Stomach (tissue), 9 donors: ENCODE results near the gene TESPA1. TPM values are rescaled to one million over a fixed set of nuclear protein-coding genes. Genes with fewer than 3 reads are reported as not detected.

Experiments used
- DNase-seq, 2 donors: peaks; one replicate each; pipeline versions ENCODE4 v3.0.0 to v3.0.0-alpha.2; 2013 to 2019
- H3K27ac ChIP-seq, 5 donors: fragments of 200-600 bp in 4 of 5; sonication (generic) in 4 of 5; one replicate each; pipeline ENCODE4 v1.5.1; 2013 to 2019; ENCODE audit warnings: mild to moderate bottlenecking in 1 of 5, moderate library complexity in 1 of 5
- H3K27me3 ChIP-seq, 3 donors: fragments of 200-600 bp; sonication (generic); one replicate each; pipeline ENCODE4 v1.5.1; 2017 to 2019; ENCODE audit warnings: mixed run types in 1 of 3
- H3K36me3 ChIP-seq, 4 donors: fragments of 200-600 bp; sonication (generic); 1 replicate in 3 of 4; 2 replicates in 1 of 4; pipeline ENCODE4 v1.5.1; 2016 to 2019
- H3K4me1 ChIP-seq, 4 donors: fragments of 200-600 bp; sonication (generic); one replicate each; pipeline ENCODE4 v1.5.1; 2016 to 2019
- H3K4me3 ChIP-seq, 4 donors: fragments of 200-600 bp; sonication (generic) in 3 of 4; one replicate each; pipeline ENCODE4 v1.5.1; 2016 to 2019; ENCODE audit warnings: mild to moderate bottlenecking in 1 of 4
- H3K9me3 ChIP-seq, 4 donors: fragments of 200-600 bp; sonication (generic); one replicate each; pipeline ENCODE4 v1.5.1; 2016 to 2019
- CTCF ChIP-seq, 7 experiments: fragments of 450-650 bp in 4 of 7; fragments of 200-600 bp in 3 of 7; sonication (generic) in 3 of 7; IDR thresholded peaks; one replicate each; pipeline ENCODE4 v1.5.1; 2016 to 2019; ENCODE audit warnings: antibody characterized with exemption in 7 of 7, control low read depth in 2 of 7, mild to moderate bottlenecking in 1 of 7
- EP300 ChIP-seq: sonication (generic); formaldehyde crosslinking; IDR thresholded peaks from one replicate; pipeline ENCODE4 v1.6.1; 2017; ENCODE audit warnings: antibody characterized with exemption
- POLR2A ChIP-seq, 4 donors: fragments of 450-650 bp; IDR thresholded peaks; one replicate each; pipeline ENCODE4 v1.6.1; 2016; ENCODE audit warnings: antibody characterized with exemption in 4 of 4, control low read depth in 2 of 4, mild to moderate bottlenecking in 1 of 4, moderate library complexity in 1 of 4
- POLR2AphosphoS5 ChIP-seq, 3 donors: sonication (generic); formaldehyde crosslinking; IDR thresholded peaks; one replicate each; pipeline ENCODE4 v1.6.1; 2016; ENCODE audit warnings: antibody characterized with exemption in 3 of 3
- WGBS, 5 donors: extraction: QIAGEN DNeasy Blood & Tissue Kit in 3 of 5; methylation state at CpG; one replicate each; pipeline versions ENCODE4 v1.1.5 to v1.1.7; 2013 to 2018; 5-methylcytosine and 5-hydroxymethylcytosine counted together
- intact Hi-C: fragments of 100-400 bp; cut with DNase I; formaldehyde crosslinking; loops from one replicate; pipeline ENCODE4 v1.15.1; 2023; ENCODE audit warnings: low total_unique reads
- polyA plus RNA-seq, 3 donors: library from polyadenylated mRNA; stranded (reverse); fragments of 200-250 nt; gene quantifications; one replicate each; pipeline ENCODE4 v1.2.3, GENCODE V29; 2013
- total RNA-seq, 5 donors: library from RNA; depleted of rRNA; stranded (reverse); fragments of >200 nt; gene quantifications; one replicate each; pipeline versions ENCODE4 v1.1.0 to v1.2.3, GENCODE V29; 2014 to 2016
- donor health status: healthy with polysubstance abuse.
- donor health status: Bipolar disorder and iron deficiency.
- donor health status: healthy.

TESPA1 gene
- total and polyA plus RNA-seq, 8 donors, result 0.81 to 2.6 (median 1.2) TPM; not detected in 4

GRCh38 chr12:54975272-54975671, 9.3 kb downstream of the TESPA1 start:
- 79 to 90% (median 85%) methylated on average over 2 of the region's 2 CpGs for WGBS, 5 donors
- Histone ChIP-seq H3K36me3 (no peaks in the 10 kb centered on the region), H3K4me1 (no peaks in the 10 kb centered on the region), H3K27me3 (no peaks in the 10 kb centered on the region), H3K9me3 (no peaks in the 10 kb centered on the region), H3K4me3 (no peak overlapping the region), H3K27ac (no peak overlapping the region)
- no peak for DNase-seq
- TF ChIP-seq EP300 (no peak), POLR2A (IDR thresholded peaks at IDR 0.05) (no peak)
- intact Hi-C loops, result no loop called here

- no peak for TF ChIP-seq POLR2A (IDR thresholded peaks at IDR 0.05)
- no peak for TF ChIP-seq POLR2AphosphoS5 (IDR thresholded peaks at IDR 0.05)
- TF ChIP-seq EP300, result no peak
- no peak for TF ChIP-seq CTCF (IDR thresholded peaks at IDR 0.05)
- H3K36me3 ChIP-seq, result no peaks in the 10 kb centered on the region
- H3K4me3 ChIP-seq, result no peak overlapping the region
- WGBS, 5 donors, result 84 to 95% (median 94%) methylated on average over 6 to 12 of the region's 12 CpGs
- no peak overlapping the region for H3K27ac ChIP-seq
- intact Hi-C loops, result no loop called here
- H3K27me3 ChIP-seq, result no peaks in the 10 kb centered on the region
- H3K4me1 ChIP-seq, result no peaks in the 10 kb centered on the region
- H3K9me3 ChIP-seq, result no peaks in the 10 kb centered on the region
- no peak for DNase-seq
Measured at GRCh38 chr12:54974279-54974678, 10.3 kb downstream of the TESPA1 start.

- H3K36me3 ChIP-seq, result no peaks in the 10 kb centered on the region
- no peaks in the 10 kb centered on the region for H3K27me3 ChIP-seq
- no peak for TF ChIP-seq EP300
- no peak for TF ChIP-seq CTCF (IDR thresholded peaks at IDR 0.05)
- no peak for TF ChIP-seq POLR2AphosphoS5 (IDR thresholded peaks at IDR 0.05)
- TF ChIP-seq POLR2A (IDR thresholded peaks at IDR 0.05), result no peak
- no peak for DNase-seq
- WGBS, 5 donors, result 81 to 91% (median 90%) methylated on average over 3 of the region's 3 CpGs
- no peak overlapping the region for H3K27ac ChIP-seq
- no peaks in the 10 kb centered on the region for H3K9me3 ChIP-seq
- H3K4me3 ChIP-seq, result no peak overlapping the region
- intact Hi-C loops, result no loop called here
- no peaks in the 10 kb centered on the region for H3K4me1 ChIP-seq
Measured at GRCh38 chr12:54973556-54973955, 11.0 kb downstream of the TESPA1 start.

- no peak for DNase-seq
- Histone ChIP-seq H3K27me3 (no peaks in the 10 kb centered on the region), H3K9me3 (no peaks in the 10 kb centered on the region), H3K27ac (no peak overlapping the region), H3K4me3 (no peak overlapping the region), H3K36me3 (no peaks in the 10 kb centered on the region), H3K4me1 (peaks cover 0 to 5% (median 2%) of the 10 kb centered on the region in 4 donors)
- no peak for TF ChIP-seq CTCF (IDR thresholded peaks at IDR 0.05)
- no peak for TF ChIP-seq EP300
- 76 to 89% (median 83%) methylated on average over 3 of the region's 3 CpGs for WGBS, 5 donors
- intact Hi-C loops, result no loop called here
Measured at GRCh38 chr12:54970741-54971140, 13.8 kb downstream of the TESPA1 start.

GRCh38 chr12:54968181-54968730, 16.3 kb downstream of the TESPA1 start:
- Histone ChIP-seq H3K27me3 (no peaks in the 10 kb centered on the region), H3K36me3 (no peaks in the 10 kb centered on the region), H3K4me3 (no peak overlapping the region), H3K27ac (no peak overlapping the region), H3K9me3 (no peaks in the 10 kb centered on the region), H3K4me1 (peaks cover 0 to 5% (median 2%) of the 10 kb centered on the region in 4 donors)
- no peak for DNase-seq
- intact Hi-C loops, result no loop called here
- TF ChIP-seq POLR2AphosphoS5 (IDR thresholded peaks at IDR 0.05), result no peak
- no peak for TF ChIP-seq CTCF (IDR thresholded peaks at IDR 0.05)
- TF ChIP-seq EP300, result no peak
- no peak for TF ChIP-seq POLR2A (IDR thresholded peaks at IDR 0.05)
- 46 to 63% (median 57%) methylated on average over 4 of the region's 4 CpGs for WGBS, 5 donors
